Activated CD4-positive, alpha-beta T cell treated with anti-CD3 and anti-CD28 coated beads, Interleukin-2, amount 50 U/mL, for 1 hour (primary cell): ENCODE data around the gene NDUFA12.

Experiments
- DNase-seq: peaks from one replicate; pipeline ENCODE4 v3.0.0-alpha.2; 2020

The NDUFA12 gene

DNA sequence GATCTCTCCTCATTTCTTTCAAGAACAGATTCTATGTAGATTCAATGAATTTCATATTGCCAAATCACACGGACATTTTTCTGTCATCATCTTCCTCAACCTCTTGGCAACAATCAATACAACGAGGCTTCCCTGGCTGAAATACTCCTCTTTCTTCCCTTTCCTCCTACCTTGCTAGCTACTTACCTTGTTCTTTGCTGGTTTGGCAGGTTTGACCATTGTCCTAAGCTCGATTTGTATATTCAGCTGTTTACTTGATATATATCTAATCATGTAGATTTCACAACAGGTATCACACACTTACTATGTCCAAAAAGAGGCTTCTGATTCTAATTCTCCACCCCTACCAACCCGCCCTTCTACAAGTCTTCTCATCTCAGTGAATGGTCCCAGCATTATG is 23.6 kb downstream of the NDUFA12 start:
- DNase-seq = no peak

DNA sequence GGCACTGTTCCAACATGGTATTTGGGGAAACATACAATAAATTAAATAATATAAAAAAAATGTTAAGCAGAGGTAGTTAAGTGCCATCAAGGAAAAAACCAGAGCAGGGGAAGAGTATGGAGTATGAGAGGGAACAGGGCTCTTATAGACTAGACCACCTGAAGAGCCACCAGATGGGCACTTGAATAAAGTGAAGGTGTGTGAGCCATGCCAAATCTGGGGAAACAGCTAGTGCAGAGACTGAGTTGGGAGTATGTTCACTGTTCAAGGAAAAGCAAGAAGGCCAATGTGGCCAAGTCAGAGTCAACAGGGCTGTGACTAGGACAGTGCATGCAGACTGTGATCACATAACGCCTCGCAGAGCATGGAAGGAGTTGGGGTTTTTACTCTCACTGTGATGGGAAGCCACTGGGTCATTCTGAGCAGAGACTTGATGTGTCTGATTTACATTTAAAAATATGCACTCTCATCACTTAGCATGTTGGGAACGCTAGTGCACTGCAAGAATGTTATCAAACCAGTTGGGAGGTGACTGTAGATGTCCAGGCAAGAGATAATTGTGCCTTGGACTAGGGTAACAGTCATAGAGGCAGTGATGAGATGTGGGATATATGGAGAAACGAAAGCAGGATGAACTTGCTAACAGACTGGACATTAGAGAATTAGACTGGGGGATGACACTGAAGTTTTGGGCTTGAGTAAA is 25.6 kb downstream of the NDUFA12 start:
- DNase-seq = no peak

DNA sequence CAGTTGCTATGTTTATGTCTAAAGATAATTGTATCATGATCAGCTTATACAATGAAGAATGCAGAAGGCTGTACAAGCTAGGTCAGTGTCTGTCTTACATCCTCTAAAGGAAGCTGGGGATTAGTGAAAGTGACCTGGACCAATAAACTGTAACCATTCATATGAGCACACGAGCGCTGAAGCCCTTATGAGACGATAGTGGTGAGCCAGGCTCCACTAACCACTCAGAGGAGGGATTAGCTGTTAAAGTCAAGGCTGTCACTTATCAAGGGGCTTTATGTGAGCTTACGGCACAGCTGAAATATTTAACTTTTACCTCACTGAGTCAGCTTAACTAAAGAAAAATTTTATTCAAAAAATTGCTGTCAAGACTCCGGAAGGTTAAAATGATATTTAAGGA is 30.3 kb downstream of the NDUFA12 start:
- DNase-seq = no peak

DNA sequence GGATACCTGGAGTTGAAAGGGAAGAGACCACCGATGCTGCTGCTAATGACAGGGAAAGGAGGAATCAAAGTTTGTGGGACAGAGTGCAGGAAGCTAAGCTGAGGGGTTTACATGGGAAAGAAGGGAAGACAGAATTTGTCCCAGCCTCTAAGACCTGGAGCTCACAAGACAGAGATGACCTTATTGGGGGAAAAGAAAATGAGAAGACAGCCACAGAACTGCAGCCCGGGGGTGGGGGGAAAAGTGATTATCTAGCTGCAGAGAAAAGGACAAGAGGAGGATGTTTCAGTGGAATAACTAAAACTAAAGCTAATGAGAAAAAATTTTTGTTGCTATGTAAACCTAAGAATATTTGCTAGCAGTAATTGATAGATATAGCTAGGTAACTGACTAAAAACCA is 30.7 kb downstream of the NDUFA12 start:
- no peak for DNase-seq

DNA sequence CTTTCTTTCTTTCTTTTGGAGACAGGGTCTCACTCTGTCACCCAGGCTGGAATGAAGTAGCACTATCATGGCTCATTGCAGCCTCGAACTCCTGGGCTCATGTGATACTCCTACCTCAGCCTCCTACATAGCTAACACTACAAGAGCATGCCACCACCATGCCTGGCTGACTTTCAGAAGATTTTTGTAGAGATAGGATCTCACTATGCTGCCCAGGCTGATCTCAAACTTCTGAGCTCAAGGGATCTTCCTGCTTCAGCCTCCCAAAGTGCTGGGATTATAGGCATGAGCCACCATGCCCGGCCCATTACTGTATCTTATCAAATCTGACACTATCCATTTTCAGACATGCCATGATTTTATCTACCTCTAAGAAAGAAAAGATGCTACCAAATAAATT is 31.6 kb downstream of the NDUFA12 start:
- no peak for DNase-seq

DNA sequence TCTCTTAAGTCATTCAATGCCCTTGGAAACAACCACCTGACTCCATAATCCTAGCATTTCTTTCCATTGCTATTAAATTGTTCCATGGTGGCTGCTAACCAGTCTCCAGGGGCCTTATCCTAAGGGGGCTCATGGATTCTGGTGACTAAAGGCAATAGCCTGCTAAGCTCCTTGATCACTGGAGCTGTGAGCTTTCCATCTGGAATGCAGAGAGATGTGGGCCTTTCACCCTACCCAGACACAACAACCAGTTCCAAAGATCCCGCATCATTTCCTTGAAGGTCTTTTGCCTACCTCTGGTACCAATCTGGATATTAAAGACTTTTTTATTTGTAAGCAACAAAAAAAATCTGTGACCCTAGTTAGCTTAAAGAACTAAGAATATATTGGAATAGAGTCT is 32.9 kb downstream of the NDUFA12 start:
- DNase-seq = no peak

DNA sequence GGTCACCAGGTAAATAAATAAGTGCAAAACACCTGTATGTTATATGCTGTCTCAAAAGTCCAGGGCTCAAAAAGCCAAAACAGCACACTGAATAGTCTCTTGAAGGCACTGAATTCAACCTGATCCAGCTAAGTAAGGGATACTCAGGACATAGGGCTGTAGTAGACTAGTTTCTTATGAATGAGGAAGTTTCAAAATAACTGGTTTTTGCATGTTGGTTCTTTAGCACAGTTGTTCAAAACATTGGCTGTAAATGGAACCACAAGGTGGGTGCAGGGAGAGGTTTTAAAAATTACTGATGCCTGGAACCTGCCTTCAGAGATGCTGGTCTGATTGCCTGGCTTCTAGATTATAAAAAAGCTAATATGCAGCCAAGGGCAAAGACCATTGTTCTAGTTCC is 34.1 kb downstream of the NDUFA12 start:
- DNase-seq = no peak

DNA sequence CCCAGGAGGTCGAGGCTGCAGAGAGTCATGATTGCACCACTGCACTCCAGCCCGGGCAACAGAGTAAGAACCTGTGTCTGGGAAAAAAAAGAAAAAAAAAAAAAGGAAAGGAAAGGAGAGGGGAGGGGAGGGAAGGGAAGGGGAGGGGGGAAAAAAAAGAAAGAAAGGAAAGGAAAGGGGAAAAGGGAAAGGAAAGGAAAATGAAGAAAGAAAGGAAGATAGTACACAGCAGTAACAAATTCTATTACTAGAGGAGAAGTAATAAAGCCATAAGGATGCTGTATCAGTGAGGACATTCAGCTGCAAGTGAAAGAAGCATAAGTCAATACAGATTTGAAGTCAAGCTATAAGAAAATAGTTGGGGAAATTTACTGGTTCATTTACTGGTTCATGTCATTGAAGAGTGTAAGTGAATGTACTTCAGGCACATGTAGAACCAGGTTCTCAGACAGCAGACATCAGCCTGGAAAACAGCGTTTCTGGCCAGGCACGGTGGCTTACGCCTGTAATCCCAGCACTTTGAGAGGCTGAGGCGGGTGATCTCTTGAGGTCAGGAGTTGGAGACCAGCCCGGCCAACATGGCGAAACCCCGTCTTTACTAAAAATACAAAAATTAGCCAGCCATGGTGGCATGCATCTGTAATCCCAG is 37.4 kb downstream of the NDUFA12 start:
- no peak for DNase-seq

DNA sequence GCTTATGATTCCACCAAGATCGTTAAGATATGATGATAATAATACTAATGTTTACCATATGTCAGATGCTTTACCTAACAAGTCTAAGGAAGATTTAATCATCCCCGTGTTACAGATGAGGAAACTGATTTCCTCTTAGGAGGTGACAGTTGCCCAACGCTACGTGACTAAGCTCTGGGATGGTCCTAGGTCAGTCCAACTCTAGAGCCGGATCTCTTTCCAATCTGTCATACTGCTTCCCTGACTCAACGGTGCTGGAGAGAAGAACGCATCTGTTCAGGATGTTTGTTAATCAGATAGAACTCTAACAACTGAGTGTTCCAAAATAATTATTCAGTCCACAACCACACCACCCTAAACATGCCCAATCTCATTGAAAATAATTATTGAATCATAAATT is 39.8 kb downstream of the NDUFA12 start:
- no peak for DNase-seq

DNA sequence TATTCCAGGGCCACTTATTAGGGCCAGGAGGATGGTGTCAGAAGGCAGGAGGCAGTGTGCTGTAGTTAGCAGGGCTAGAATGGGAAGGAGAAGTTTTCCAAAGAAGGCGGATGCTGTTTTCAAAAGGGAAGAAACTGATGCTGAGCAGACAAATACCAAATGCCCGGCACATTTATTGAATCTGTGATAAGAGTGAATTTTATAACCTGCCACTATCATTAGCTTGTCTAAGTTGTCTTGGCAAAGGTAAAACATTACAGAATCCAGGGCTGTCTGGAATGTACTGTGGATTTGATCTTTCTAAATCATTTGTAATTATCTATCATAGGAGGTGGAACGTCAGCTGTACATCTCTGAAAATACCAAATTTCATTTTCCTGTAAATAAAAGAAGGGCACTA is 40.8 kb downstream of the NDUFA12 start:
- DNase-seq = no peak

DNA sequence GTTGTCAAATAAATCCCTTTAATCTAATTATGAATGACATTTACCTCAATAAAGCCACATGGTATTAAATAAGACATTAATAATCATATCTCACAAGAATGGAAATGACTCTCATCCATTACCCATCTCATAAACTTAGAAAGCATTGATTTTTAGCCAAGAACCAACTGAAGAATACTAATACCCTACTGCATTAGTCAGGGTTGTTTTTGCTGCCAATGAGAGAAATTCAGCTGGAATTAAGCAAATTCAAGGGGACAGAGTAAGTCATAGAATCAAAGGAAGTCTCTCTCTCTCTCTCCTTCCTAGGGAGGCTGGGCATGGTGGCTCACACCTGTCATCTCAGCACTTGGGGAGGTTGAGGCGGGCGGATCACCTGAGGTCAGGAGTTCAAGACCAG is 41.6 kb downstream of the NDUFA12 start:
- no peak for DNase-seq

DNA sequence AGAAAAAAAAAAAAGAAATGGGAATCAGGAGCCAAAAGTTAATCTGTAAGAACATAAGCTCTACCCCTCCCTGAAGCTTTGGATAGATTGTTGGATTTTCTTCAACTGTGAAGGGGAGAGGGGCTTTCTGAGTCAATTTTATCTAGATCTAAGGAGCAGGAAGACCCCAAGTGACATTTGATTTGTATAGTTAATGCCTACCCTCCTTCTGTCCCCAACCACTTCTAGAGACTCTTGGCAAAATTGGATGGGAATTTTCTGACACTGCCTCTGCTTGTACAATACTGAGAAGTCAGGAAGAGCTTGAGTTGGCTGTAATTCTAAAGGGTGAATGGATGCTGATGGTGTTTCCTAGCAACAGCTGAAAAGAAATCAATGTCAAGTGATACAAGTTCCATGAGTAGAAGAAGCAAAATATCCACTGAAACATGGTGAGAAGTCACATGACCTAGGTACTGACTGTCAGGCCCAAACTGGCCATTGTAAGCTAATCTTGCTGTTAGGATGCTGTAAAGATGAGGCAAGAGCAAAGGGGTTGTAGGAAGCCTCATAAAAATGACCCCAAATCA is 42.2 kb downstream of the NDUFA12 start:
- no peak for DNase-seq

DNA sequence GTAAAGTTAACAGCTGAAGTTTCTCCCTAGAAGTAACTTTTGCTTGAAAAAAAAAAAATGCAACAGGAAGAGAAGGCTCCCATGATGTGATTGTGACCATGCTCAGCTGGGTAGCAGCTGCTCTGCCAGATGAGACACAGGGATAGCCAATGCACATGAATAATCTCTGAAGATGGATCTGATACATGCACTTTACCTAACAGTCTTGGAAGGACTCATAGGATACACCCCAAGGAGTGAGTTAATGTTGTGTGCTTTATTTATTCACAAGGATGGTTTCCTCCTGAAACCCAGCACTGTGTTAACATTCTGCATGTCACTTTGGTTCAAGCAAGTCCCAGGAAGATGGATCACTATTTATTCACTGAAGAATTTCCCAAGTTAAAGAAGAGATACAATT is 46.5 kb downstream of the NDUFA12 start:
- DNase-seq = no peak

DNA sequence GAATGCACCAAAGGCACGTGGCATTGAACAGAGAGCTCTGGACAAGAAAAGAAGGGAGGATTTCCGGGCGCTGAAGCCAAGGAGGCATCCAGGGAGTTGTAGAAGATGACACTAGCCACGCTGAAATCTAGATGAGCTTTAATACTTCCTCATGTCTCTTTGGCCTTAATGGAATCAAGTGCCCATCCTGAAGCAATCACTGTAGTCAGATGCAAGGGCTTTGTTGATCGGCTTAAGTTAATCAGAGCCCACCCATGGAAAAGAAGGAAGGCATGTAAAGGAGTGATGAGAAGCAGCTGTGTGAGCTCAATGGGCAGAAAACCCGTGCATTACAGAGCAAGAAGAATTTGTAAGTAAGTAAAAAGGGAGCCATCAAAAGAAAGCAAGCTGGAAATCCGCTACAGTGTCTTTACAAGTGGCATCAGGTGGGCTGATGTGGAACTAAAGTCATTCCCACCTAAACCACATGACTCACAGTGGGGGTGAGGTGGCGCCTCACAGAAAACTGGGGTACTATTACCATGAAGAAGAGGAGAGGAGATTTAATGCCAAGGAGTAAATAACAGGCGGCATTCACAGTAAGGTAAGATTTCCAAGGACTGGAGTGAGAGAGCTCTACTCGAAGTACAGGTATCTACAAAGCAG is 48.4 kb downstream of the NDUFA12 start:
- DNase-seq = no peak

DNA sequence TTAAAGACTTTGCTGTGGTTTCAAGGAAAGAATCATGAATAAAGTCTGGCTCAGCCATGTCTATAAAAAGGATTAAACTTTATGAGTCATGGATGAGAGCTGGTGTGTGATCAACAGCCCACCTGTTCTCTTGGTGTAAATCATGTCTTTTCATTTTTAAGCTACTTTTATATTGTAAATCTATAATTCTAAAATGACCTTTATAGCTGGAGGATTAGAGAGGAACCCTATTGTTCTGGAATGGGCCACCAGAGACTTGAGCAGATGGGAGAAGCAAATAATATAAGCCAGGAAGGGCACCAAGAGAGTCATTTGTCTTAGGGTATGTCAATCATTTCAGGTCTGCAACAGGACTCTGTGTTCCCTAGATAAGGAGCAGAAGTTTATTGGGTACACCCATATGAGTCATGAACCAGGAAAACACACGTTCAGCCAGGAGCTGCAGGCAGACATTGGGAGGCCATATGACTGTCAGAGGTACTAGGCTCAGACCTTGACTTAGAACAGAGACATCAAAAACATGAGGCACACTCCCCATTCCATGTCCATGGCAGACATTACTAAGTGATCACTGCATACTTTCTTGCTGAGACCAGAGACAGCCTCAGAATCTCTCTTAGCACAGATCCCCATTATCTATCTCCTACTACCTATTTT is 49.3 kb downstream of the NDUFA12 start:
- no peak for DNase-seq

DNA sequence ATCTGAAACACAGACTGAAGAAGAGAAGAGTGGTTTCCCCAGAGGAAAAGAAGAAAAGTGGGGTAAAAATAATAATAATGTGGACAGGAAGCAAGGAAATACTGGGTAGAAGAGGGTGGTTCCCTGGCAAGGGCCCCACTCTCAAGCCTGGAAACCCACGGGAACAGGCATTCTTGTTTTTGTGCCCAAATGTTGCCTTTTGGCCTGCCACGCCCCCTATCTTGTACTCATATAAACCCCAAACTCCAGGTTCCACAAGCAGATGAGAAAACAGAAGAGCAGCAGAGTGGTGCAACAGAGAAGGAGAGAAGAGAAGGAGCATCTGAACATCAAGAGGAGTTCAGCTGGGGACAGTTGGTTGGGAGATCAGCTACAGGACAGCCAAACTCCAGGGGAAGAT is 51.2 kb downstream of the NDUFA12 start:
- DNase-seq = no peak

DNA sequence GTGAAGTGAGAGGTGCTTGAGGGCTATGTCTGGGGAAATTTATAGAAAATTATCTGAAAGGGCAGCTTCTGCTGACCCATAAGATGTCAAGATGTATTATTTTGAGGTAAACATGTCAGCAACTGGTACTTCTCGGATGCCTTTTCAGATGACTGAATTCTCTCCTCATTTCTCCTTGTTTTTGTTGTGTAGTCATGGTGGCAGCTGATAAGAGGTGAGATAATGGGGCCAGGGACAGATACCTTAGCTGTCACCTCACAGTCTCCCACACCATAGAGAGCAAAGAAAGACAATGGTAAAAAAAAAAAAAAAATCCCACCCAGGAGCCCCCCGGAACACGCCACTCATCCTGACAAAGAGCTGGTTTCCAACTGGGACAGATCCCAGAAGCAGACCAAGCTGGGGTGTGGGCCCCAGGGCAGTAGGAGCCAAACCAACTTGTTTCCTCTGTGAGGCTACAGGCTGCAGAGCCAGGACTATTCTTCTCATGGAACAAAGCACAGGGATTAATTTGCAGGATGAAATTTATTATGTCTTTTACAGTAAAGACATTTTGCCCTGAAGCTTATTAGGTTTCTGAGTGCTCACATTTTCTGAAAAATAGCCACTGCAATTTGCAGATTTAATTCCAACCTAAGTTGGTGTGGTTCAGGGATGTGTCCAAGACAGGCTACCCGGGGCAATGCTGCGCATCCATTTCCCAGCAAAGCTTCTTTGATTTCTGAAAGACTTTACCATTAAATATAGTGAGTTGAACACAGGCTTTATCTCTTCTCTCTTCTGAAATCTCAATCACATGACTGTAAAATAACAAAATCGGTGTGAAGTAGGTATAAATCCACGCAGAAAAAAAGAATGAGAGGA is 52.2 kb downstream of the NDUFA12 start:
- DNase-seq = no peak

DNA sequence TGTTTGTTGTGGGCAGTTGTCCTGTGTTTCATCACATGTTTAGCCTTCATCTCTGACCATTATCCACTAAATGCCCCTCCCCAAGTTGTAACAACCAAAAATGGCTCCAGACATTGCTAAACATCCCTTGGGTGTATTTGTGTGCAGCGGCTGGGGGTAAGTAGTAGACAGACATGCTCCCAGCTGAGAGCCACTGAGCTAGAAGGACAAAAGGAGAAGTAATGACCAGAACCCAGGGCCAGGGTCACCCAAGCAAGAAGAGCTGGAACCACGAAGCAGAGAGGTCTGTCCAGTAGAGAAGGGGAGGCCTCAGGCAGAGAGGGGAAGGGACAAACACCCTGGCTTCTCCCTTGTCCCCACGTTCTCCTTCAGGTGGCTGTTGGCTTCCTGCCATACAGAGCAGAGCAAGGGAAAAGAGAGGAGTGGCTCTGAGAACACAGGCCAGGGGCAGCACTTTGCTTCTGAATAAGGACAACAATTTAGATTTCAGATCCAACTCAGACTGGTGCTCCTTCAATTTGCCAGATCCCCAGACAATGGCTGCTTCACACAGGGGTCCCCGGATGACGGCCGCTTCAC is 55.2 kb downstream of the NDUFA12 start:
- DNase-seq = no peak

DNA sequence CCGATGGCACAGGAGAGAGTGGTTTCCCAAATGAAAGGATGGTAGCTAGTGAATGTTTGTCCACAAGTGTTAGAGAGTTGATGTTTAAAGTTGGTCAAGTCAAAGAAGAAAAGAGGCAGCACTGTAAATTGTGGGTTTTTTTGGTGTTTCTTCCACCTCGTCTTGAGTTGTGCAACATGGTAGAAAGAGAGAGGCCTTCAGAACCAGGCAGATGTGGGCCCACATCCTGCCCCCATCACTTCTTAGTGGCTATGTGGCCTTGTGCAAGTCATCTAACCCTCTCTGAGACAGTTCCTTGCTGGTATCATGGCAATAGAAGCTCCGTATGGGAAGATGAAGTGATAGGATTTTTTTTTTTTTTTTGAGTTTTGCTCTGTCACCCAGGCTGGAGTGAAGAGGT is 60.8 kb downstream of the NDUFA12 start:
- DNase-seq = no peak

DNA sequence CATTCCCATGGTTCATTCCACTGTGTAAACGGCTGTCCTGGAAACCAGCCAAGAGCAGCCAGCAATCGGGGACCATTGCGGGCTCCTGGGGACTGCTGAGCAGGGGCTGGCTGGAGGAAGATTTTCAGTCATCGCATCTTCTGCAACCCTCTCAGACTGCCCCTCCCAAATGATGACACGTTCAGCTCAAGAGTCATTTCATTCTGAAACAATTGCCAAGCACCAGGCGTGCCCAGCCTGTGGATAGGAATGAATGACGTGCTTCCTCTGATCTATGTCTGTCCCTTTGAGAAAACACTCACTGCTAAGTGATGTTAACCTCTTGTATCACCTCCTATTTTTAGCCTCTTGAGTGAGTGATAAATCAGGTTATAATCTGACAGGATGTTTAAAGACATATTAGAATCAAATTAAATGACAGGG is 62.0 kb downstream of the NDUFA12 start:
- peak; percentile 15 for DNase-seq

DNA sequence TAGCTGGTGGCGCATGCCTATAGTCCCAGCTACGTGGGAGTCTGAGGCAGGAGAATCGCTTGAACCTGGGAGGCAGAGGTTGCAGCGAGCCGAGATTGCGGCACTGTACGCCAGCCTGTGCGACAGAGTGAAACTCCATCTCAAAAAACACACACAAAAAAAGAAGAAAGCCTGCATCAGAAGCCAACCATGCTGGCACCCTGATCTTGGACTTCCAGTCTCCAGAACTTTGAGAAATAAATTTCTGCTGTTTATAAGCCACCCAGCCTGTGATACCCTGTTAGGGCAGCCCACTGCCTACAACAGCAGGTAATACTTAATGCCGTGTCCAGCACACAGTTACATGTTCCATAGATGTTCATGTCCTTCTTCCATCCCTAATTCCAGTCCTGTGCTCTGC is 62.7 kb downstream of the NDUFA12 start:
- no peak for DNase-seq

DNA sequence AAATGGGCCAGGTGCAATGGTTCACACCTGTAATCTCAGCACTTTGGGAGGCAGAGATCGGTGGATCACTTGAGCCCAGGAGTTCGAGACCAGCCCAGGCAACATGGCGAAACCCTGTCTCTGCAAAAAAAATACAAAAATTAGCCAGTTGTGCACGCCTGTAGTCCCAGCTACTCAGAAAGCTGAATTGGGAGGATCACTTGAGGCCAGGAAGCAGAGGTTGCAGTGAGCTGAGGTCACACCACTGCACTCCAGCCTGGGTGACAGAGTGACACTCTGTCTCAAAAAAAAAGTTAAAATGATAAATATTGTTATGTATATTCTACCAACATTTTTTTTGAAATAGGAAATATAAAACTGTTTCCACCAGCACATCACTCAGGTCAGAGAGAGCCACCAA is 64.9 kb downstream of the NDUFA12 start:
- DNase-seq = no peak
